Measurements from ENCODE around the gene MAGI2.

Gene MAGI2

DNA sequence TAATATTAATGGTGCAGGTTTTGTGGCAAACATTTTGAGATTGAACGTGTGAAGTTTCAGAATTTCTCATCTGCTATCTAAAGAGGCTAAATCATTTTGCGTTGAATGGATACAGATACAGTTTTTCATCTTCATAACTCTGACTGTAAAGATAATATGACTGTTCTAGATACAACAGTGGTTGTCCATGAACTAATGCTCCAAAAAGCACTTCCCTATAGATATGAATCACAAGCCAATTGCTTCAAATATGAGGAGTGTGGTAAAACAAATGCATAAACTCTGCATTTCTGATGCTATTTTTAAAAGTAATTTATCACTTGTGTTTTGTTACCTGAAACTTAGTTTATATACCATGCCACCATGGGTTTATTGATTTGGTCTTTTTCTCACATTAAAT lies 750.1 kb downstream of the MAGI2 start:
- no peak for DNase-seq

DNA sequence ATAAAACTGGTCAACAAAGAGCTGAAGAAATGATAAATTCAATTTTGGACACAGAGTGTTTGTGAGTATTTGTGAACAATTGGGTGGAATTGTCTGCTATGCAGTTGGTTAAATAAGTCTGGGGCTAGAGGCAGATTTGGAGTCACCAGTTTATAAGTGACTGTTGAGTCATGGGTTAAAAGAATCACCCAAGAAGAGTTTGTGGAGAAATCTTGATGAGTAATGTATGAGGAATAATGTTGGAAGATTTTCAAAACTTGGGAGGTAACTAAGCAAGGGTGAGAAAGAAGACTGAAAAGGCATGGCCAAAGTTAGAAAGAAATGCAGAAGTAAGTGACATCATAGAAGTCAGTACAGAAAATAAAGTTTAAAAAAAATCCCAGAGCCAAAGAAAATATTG lies 750.7 kb downstream of the MAGI2 start:
- DNase-seq = no peak

- no peak for DNase-seq
Observed at GRCh38 chr7:78695826-78696225, 757.6 kb downstream of the MAGI2 start.

- DNase-seq = no peak
Observed at GRCh38 chr7:78691584-78691983, 761.9 kb downstream of the MAGI2 start.

GRCh38 chr7:78690174-78690573 lies 763.3 kb downstream of the MAGI2 start:
- no peak for DNase-seq

DNA sequence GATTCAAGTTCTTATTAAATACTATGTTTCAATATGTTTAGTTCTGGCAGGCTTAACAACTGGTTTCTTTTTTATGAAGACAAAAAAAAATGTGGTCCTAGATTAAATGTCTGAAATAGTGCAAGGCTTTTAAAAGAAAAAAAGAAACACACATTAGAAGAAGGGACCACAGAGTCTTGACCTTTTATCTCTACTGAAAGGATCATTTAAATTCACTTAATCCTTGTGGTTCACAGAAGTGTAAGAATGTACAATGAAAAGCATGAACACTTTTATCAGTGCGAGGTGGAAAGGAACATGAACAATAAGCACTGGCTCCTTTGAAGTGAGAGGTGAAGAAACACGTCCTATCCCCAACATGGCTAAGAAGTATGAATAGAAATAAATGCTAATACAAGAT lies 765.1 kb downstream of the MAGI2 start:
- no peak for DNase-seq

GRCh38 chr7:78686189-78686588 lies 767.3 kb downstream of the MAGI2 start:
- no peak for DNase-seq

DNA sequence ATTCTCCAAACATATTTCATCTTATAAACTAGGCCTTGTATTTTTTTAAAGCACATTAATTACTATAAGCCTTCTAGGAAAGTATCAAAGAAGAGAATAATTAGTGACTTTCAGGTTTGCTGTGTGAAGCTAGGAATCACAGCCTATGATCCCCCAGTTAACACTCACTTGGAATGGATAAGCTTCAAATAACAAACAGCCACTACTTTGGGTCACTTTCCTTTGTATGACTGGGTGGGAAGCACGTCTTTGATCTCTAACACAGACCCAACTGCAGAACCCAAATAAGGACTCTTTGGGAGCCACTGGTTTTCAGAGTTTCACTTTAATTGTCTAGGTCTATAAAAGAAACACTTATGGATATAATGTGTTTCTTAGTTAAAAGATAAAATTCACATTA lies 769.3 kb downstream of the MAGI2 start:
- no peak for DNase-seq

DNA sequence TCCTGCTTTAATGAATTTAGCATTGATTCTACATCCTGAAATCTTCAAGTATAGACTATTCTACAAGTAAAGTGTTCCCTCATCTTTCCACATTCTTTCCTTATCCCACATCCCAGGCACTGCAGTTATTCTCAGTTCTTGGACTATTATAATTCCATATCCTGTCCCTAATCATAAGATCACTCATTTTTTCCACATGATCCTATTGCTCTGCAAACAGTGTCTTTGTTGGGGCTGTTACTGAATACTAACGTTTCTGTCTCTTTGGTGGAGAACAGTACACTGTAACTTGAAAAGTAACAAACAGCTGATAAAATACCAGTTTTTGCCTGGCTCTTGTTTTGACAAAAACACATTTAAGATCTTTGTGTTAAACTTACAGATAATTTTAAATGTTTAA lies 769.9 kb downstream of the MAGI2 start:
- no peak for DNase-seq

DNA sequence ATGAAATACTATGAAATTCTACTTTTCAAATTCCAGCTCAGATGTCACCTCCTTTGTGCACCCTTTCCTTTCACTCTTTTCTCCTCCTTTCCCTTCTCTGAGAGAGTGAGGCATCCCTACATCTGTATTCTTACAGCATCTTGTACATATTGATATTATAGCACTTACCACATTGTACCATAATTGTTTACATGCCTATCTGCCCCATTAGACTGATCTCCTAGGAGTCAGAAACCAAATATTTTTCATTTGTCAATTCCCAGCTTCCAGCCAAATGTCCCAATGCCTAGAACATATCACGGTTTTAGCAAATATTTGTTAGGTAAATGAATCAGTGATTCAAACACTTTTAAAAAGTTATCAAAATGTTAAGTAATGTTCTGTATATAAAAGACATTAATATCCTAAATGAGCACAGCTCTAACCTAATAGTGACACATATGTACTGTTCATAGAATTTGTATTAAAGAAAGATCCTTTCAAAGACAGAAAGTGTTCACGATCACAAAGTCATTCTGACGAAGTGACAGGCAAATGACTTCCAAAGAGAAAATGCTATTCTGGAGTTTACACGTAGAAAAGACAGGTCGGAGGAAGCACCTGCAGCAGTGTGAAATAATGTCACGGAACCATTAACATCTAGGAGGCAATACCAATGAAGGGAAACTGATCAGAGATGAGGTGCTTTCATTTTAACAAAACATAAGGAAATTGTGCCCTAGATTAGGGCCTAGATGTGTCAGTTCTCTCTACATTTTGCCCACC lies 774.2 kb downstream of the MAGI2 start:
- no peak for DNase-seq

- DNase-seq = no peak
Observed at GRCh38 chr7:78677391-78677790, 776.1 kb downstream of the MAGI2 start.

DNA sequence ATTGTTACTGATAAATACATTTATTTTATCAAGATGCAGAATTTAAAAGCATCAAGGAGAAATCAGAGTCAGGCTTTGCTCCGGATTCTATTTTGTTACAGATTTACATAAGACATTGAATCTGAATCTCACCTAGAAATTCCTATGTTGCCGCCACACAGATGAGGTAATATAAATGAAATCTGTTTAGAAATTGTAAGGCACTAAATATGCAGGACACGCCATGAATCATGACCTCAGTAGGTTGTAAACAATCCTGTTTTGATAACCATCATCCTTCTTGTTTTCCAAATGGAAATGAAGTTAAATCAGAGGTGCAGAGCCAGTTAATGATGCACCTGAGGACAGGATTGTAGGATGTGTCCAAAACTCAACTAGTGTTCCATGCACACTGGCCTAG lies 778.0 kb downstream of the MAGI2 start:
- no peak for DNase-seq

DNA sequence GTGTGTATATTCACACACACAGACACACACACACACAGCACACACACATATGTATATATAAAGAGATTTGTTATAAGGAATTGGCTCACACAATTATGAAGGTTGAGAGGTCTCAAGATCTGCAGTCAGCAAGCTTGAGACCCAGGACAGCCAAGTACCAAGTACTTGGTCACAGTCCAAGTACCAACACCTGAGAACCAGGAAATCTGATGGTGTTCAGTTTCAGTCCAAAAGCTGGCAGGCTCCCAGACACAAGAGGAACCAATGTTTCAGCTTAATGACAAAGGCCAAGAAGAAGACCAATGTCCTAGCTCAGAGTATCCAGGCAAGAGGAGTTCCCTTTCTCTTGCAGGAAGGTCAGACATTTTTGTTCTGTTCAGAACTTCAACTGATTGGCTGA lies 780.2 kb downstream of the MAGI2 start:
- no peak for DNase-seq

- no peak for DNase-seq
Observed at GRCh38 chr7:78662939-78663338, 790.5 kb downstream of the MAGI2 start.

GRCh38 chr7:78649976-78650375 lies 803.5 kb downstream of the MAGI2 start:
- no peak for DNase-seq

GRCh38 chr7:78649236-78649635 lies 804.2 kb downstream of the MAGI2 start:
- no peak for DNase-seq

- DNase-seq = no peak
Observed at GRCh38 chr7:78642751-78643150, 810.7 kb downstream of the MAGI2 start.

DNA sequence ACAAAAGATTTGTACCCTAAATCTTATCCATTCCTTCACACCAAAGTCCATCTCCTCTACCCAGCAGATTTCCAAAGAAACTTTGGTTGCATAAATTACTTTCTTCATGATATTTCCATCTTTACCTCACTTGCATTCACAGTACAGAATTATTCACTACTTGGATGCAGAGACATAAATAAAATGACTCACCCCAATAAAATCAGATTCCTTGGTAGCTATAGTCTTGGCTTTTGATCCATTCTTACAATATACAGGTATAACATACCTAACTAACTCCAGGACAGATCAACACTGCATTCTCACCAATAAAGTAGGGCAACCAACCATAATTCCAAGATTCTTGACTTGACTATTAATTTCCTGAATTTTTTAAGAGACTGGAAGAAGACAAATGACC lies 815.1 kb downstream of the MAGI2 start:
- DNase-seq = no peak

DNA sequence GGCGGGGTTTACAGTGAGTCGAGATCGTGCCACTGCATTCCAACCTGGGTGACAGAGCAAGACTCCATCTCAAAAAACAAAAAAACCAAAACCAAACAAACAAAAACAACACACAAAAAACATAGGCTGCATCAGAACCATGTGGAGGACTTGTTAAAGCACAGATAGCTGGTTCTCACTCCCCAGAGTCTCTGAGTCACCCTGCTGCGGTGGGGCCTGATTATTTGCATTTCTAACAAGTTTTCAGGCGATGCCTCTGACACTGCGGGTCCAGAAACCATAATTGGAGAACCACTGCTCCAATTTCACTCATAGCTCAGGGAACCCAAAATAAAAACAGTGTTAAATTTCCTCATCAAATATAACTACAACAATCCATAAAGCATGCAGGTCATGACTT lies 816.7 kb downstream of the MAGI2 start:
- no peak for DNase-seq

GRCh38 chr7:78635026-78635793 lies 818.3 kb downstream of the MAGI2 start:
- no peak for DNase-seq

GRCh38 chr7:78634093-78634492 lies 819.4 kb downstream of the MAGI2 start:
- DNase-seq = no peak

GRCh38 chr7:78620920-78621319 lies 832.5 kb downstream of the MAGI2 start:
- DNase-seq = no peak

GRCh38 chr7:78616539-78616938 lies 836.9 kb downstream of the MAGI2 start:
- DNase-seq = no peak

- DNase-seq = no peak
Observed at GRCh38 chr7:78609281-78609680, 844.2 kb downstream of the MAGI2 start.

- no peak for DNase-seq
Observed at GRCh38 chr7:78607099-78607498, 846.4 kb downstream of the MAGI2 start.

Data from CD4-positive, alpha-beta T cell treated with Interferon alpha-2 for 1 hour (primary cell).